SU-DHL-6 (cell line): Measurements from ENCODE around the gene STARD10.
A peak's percentile ranks its signal among the peaks of the same experiment; 100 is the strongest.

Source experiments
- H2AFZ ChIP-seq: fragments of 200-600 bp; sonication (generic); 2 replicates; pipeline ENCODE4 v1.6.1; 2014; ENCODE audit warnings: low read depth, mild to moderate bottlenecking, moderate library complexity, mixed read lengths, antibody characterized with exemption, low read length; ENCODE audit not compliant: severe bottlenecking
- H3F3A ChIP-seq: fragments of 200-600 bp; shearing (Covaris generic); 2 replicates; pipeline ENCODE4 v1.6.0; 2016; ENCODE audit warnings: antibody characterized with exemption, mild to moderate bottlenecking; ENCODE audit not compliant: insufficient read depth
- H3K27ac ChIP-seq: fragments of 200-600 bp; sonication (generic); 2 replicates; pipeline ENCODE4 v1.5.1; 2016; ENCODE audit warnings: low read depth, mild to moderate bottlenecking, low read length, moderate library complexity, mixed read lengths
- H3K27me3 ChIP-seq: fragments of 200-600 bp; sonication (generic), shearing (Covaris generic); 2 replicates; pipeline ENCODE4 v1.6.0; 2014; ENCODE audit warnings: mild to moderate bottlenecking, low read length
- H3K36me3 ChIP-seq: fragments of 200-600 bp; sonication (generic); 2 replicates; pipeline ENCODE4 v1.6.1; 2014; ENCODE audit warnings: mild to moderate bottlenecking, low read length, mixed read lengths
- H3K4me2 ChIP-seq: fragments of 300-600, 200-600 bp; shearing (Covaris generic), sonication (generic); 2 replicates; pipeline ENCODE4 v1.6.0; 2014; ENCODE audit warnings: low read length, low read depth, mild to moderate bottlenecking; ENCODE audit not compliant: poor library complexity, severe bottlenecking
- H3K4me3 ChIP-seq: fragments of 200-600 bp; sonication (generic); 2 replicates; pipeline ENCODE4 v1.5.1; 2014; ENCODE audit warnings: antibody characterized with exemption, low read length, mild to moderate bottlenecking, mixed read lengths; ENCODE audit not compliant: insufficient read depth, poor library complexity, severe bottlenecking
- H3K79me2 ChIP-seq: fragments of 200-600 bp; sonication (generic); 2 replicates; pipeline ENCODE4 v1.6.1; 2014; ENCODE audit warnings: mild to moderate bottlenecking, low read length, moderate library complexity; ENCODE audit not compliant: insufficient read depth
- H3K9ac ChIP-seq: fragments of 200-600 bp; sonication (generic); 2 replicates; pipeline ENCODE4 v1.7.0; 2014; ENCODE audit warnings: mild to moderate bottlenecking, low read length
- H3K9me2 ChIP-seq: fragments of 200-600 bp; sonication (generic); replicated peaks from 2 replicates; pipeline ENCODE4 v1.6.1; 2014; ENCODE audit warnings: low read length; ENCODE audit not compliant: insufficient read depth
- H3K9me3 ChIP-seq: fragments of 200-600 bp; sonication (generic); 2 replicates; pipeline ENCODE4 v1.6.1; 2014; ENCODE audit warnings: low read length, mixed read lengths; ENCODE audit not compliant: insufficient read depth
- H4K20me1 ChIP-seq: fragments of 200-600 bp; sonication (generic); 2 replicates; pipeline ENCODE4 v1.6.1; 2014; ENCODE audit warnings: low read depth, mild to moderate bottlenecking, antibody characterized with exemption, low read length, moderate library complexity, mixed read lengths
- EZH2phosphoT487 ChIP-seq: fragments of 200-600 bp; sonication (generic), shearing (Covaris generic); conservative IDR thresholded peaks from 2 replicates; pipeline ENCODE4 v1.6.1; 2018; ENCODE audit warnings: mild to moderate bottlenecking, antibody characterized with exemption, low read length, moderate library complexity, mixed read lengths
- TF ChIP-seq, protein P1 (sequence below): fragments of 200-600 bp; sonication (generic); IDR thresholded peaks from one replicate; pipeline ENCODE4 v1.5.1; 2017; ENCODE audit warnings: antibody characterized with exemption, mild to moderate bottlenecking, low read length, moderate library complexity; ENCODE audit not compliant: insufficient read depth, poor library complexity, severe bottlenecking

The STARD10 gene

GRCh38 chr11:72829884-72830533 is 36.2 kb upstream of the STARD10 start:
- Histone ChIP-seq H3K36me3 (no peaks in the 10 kb centered on the region), H3K9me3 (no peaks in the 10 kb centered on the region), H3K4me2 (no peak overlapping the region), H3K27ac (no peak overlapping the region), H3K27me3 (no peaks in the 10 kb centered on the region), H3K4me3 (no peak overlapping the region), H3K9ac (no peak overlapping the region), H3F3A (peaks cover 11% of the 10 kb centered on the region; the same call in 1 of the 2 replicates), H4K20me1 (no peaks in the 10 kb centered on the region), H3K9me2 (no peaks in the 10 kb centered on the region), H2AFZ (no peak overlapping the region), H3K79me2 (no peaks in the 10 kb centered on the region)
- TF ChIP-seq, protein P1, sequence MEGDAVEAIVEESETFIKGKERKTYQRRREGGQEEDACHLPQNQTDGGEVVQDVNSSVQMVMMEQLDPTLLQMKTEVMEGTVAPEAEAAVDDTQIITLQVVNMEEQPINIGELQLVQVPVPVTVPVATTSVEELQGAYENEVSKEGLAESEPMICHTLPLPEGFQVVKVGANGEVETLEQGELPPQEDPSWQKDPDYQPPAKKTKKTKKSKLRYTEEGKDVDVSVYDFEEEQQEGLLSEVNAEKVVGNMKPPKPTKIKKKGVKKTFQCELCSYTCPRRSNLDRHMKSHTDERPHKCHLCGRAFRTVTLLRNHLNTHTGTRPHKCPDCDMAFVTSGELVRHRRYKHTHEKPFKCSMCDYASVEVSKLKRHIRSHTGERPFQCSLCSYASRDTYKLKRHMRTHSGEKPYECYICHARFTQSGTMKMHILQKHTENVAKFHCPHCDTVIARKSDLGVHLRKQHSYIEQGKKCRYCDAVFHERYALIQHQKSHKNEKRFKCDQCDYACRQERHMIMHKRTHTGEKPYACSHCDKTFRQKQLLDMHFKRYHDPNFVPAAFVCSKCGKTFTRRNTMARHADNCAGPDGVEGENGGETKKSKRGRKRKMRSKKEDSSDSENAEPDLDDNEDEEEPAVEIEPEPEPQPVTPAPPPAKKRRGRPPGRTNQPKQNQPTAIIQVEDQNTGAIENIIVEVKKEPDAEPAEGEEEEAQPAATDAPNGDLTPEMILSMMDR, result no peak
- TF ChIP-seq EZH2phosphoT487, result no peak

GRCh38 chr11:72829178-72829577 is 35.3 kb upstream of the STARD10 start:
- Histone ChIP-seq H3K27ac (no peak overlapping the region), H3K36me3 (no peaks in the 10 kb centered on the region), H3K4me3 (no peak overlapping the region), H3K9me3 (no peaks in the 10 kb centered on the region), H3K4me2 (no peak overlapping the region), H3K79me2 (no peaks in the 10 kb centered on the region), H3F3A (peaks cover 12% of the 10 kb centered on the region; the same call in 1 of the 2 replicates), H3K27me3 (no peaks in the 10 kb centered on the region), H3K9ac (no peak overlapping the region), H2AFZ (no peak overlapping the region), H4K20me1 (no peaks in the 10 kb centered on the region), H3K9me2 (no peaks in the 10 kb centered on the region)
- TF ChIP-seq EZH2phosphoT487, result no peak
- TF ChIP-seq, protein P1, result no peak

DNA sequence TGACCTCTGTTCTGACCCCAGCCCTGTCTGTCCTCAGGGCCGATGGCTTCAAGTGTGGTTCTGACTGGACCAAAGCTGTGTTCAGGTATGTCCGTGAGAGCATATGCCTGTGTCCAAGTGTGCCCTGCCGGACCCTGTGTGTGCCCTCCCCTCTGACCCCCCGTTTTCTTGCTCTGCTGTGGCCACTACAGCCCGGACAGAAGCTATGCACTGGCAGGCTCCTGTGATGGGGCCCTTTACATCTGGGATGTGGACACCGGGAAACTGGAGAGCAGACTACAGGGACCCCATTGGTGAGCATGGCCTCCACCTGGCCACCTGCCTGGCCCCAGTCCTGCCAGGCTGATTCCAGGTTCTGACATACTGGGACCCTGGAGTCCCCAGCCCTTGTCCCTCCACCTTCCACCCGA is 34.9 kb upstream of the STARD10 start:
- Histone ChIP-seq H3K27ac (peak overlapping the region; percentile 26; the same call in 1 of the 2 replicates), H3K79me2 (no peaks in the 10 kb centered on the region), H3K9me2 (no peaks in the 10 kb centered on the region), H3K4me3 (no peak overlapping the region), H3K27me3 (no peaks in the 10 kb centered on the region), H4K20me1 (no peaks in the 10 kb centered on the region), H3F3A (peaks cover 17% of the 10 kb centered on the region), H3K9ac (no peak overlapping the region), H3K9me3 (no peaks in the 10 kb centered on the region), H3K4me2 (no peak overlapping the region), H2AFZ (no peak overlapping the region), H3K36me3 (no peaks in the 10 kb centered on the region)
- TF ChIP-seq EZH2phosphoT487, result no peak
- TF ChIP-seq, protein P1, result no peak
